ENCODE results near the gene TNS1.
"Not testable (repeated sequence)": the region's sequence is repeated elsewhere in the genome, so short reads cannot be mapped to it uniquely, and the experiment has no call there.

The TNS1 gene

DNA sequence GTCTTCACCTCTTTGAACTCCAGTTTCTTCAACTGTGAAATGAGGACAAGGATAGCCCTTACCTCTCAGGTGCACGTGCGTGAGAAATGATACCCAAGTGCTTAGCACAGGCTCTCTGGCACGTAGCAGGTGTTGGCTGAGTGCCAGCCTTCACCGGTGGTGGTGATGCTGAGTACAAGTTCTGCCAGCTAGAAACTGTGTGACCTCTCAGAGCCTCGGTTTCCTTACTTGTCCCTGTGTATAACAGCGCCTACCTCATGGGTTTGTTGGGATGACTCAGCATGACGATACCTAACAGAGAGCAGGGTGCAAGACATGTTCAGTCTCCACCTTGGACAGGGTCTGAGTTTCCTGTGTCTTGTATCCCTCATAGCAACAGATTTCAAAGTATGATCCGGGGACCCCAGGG, 205.1 kb downstream of the TNS1 start:
- no peak for DNase-seq (ENCODE audit: low spot score)

DNA sequence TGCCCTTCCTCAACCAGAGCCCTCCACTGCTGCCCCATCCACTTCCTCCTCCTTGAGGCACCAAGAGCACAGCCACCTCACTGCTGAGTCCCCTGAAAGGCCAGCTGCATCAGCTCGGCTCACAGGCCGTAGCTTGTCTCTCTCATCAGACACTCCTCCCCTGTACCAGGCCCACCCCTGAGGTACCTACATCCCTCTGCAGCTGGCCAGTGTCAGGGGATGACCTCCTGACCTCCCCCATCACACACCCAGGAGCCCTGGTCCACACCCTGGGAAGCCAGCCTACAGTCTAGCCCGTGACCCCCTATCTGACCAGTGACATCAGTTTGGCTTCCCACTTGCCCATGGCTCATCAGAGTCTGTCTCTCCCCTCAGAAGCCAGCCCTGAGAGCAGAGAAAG, 205.6 kb downstream of the TNS1 start:
- no peak for DNase-seq (ENCODE audit: low spot score)

DNA sequence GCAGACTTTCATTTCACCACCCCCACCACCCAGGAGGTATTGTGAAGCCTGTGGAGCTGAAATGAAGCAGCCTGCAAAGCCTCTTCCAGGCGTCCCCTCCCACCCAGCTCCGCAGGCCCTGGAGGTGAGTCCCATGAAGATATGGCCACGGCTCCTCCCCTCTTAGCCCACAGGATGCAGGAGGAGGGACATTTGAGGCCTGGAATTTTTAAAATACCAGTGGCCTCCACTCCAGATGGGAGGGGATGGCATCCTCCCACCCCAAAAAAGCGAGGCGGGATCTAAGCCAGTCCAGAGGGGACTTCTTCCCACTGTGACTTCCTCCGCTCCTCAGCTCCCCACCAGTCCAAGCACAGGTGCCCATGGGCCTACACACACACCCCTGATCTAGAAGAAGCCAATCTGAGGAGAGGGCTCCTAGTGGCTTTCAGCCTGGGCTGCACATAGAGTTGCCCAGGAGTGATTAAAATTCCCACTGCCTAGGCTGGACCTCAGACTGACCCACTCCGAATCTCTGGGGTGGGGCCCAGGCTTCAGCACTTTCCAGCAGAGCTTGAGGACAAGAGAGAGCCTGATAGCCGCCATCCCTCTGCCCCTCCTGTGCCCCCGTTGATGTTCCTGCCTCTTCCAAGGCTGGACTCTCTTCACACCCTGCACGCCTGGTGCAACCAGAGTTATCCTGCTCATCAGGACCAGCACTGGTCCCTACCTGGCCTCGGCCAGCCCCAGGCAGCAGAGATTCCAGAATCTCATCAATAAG, 206.9 kb downstream of the TNS1 start:
- peak; percentile 50 for DNase-seq (ENCODE audit: low spot score)

DNA sequence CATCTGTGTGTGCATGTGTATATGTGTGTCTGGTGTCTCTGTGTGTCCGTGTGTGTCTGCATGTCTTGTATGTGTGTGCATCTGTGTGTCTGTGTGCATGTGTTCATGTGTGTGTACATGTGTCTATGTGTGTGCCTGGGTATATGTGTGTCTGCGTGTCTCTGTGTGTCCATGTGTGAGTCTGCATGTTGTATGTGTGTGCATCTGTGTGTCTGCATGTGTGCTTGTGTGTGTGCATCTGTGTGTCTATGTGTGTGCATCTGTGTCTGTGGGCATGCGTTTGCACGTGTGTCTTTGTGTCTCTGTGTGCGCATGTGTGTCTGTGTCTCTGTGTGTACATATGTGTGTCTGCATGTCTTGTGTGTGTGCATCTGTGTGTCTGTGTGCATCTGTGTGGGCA, 207.7 kb downstream of the TNS1 start:
- DNase-seq (ENCODE audit: low spot score), result no peak

DNA sequence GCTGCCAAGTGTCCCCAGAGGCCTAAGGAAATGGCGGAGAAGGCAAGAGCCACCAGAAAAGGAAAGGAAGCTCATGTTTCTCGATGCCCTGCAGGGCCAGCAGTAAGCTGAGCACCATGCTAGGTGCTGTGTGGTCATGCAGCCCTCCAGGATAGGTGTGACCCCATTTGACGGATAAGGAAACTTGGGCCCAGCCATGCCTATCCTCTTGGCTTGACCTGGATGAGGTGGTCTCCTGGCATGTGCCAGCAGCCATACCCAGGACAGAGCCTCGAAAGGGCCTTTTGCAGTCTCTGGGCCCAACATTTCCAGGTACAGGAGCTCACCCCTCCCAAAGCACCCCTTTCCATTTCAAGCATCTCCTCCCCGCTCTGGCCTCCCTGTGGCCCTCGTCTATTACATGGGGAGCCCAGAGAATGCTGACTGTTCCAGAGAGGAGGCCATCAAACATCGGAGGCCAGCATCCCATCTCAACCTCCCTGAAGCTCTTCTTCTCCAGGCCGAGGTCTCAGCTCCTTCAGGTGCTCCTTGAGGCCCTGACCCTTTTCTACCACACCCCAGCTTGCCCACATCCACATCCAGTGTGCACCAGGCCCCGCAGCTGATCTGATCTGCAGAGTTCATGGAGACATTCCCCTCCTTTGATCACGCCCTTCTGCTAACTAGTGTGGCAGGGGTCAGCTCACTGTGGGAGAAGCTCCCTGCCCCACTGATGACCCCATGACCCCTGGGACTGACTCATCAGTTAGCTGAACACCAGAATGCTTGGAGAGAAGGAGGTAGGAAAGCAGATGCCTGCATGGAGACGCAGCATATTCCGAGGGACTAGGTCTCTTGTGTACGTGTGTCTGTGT, 208.4 kb downstream of the TNS1 start:
- DNase-seq (ENCODE audit: low spot score), result peak; percentile 2

DNA sequence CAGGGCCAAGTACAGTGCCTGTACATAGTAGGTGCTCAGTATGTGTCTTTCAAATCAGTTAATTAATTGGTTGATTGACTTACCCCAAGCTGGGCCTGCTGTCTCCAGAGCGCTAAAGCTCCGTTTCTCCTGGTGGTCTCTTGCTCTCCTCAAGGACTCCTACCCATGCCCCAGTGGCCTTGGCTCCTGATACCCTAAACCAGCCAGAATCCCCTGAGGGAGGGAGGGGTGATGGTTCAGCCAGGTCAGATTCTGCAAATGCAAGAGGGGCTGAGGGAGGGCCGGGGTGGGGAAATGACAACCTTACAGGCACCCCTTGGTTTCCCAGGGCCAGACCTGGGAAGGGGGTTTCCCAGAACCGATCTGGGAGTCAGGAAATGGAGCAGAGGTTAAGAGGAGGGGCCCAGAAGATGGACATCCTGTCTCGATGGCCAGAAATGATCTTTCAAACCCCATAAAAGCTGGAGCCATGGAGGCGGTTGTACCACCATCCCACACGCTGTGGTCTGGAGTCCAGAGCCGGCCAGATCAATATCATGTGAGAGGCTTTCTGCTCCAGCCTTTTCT, 209.1 kb downstream of the TNS1 start:
- DNase-seq (ENCODE audit: low spot score), result peak; percentile 6

DNA sequence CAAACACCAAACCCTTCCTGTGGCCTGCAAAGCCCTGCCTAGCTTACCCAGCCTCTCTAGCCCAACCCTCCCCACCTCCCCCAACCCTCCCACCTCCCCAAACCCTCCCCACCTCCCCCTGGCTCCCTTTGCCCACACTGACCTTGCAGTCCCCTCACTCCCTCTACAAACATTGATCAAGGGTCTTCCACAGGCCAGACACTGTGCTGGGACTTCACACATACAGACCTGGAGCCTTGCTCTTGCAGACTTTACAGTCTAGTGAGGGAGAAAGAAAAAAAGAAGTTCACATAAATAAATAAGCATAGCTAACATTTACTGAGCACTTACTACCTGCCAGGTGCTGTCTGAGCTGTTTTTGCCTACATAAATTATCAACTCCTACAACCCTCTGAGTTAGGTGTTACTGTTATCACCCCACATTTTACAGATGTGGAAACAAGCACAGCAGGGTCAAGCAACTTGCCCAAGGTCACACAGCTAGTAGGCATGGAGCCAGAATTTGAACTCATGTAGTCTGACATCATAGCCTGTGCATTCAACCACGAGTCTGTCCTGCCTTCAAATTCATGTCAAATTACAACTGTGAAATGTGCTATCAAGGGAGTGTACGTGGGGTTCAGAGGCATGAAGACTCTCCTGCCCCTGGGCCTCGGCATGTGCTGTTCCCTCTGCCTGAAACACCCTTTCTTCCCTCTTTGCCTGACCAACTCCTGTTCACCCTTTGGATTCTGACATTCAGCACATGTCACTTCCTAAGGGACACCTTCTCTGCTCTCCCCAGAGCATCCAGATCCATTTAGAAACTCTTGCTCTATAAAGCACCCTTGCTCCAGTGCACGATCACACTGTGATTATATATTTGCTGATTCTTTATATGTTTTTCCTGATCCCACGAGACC, 209.9 kb downstream of the TNS1 start:
- DNase-seq (ENCODE audit: low spot score), result peak; percentile 8

DNA sequence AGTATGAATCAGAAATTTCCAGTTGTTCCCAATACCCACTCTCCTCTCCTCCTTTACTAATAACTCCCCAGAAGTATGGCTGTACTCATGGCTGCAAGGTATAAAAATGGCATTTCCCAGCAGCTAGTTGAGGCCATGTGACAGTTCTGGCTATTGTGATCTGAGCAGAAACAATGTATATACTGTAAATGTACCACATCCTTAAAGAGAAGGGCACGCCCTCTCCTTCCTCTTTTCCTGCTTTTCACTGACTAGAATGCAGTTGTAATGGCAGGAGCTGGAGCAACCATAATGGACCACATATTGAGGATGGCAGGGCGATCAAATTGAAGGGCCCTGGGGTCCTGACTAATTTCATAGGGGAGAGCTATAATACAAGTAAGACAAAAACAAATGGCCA, 211.2 kb downstream of the TNS1 start:
- DNase-seq (ENCODE audit: low spot score), result no peak

DNA sequence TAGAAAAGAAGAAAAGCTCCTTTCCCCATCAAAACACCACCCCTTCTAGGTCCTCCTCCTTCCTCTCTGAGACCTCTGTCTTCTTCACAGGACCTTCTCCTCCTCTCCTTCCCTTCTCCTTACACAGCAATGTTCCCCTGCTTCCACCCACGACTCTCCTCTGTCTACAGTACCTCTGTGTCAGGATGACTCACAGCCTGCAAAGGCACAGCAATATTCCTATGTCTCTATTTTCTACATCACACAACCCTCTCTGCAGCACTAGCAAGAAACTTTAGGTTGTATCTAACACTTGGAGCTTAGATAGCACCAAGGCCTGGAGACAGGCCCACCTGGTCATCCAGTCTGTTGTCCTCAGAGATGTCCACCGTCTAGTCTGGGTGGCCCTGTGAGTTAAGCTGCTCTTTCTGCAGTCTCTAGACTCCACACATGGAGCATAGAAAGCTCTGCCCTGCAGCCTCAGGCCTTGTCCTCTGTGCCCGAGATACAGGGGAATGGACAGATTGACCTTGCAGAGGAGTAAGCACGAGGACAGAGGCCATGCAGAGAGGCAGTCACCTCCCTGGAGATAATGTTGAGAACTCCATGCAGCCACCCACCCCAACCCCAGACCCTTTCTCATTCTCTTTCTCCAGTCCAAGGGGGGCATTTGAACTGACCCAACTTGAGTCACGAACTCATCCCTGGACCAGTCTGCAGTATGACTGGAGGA, 212.0 kb downstream of the TNS1 start:
- DNase-seq (ENCODE audit: low spot score), result peak; percentile 78

DNA sequence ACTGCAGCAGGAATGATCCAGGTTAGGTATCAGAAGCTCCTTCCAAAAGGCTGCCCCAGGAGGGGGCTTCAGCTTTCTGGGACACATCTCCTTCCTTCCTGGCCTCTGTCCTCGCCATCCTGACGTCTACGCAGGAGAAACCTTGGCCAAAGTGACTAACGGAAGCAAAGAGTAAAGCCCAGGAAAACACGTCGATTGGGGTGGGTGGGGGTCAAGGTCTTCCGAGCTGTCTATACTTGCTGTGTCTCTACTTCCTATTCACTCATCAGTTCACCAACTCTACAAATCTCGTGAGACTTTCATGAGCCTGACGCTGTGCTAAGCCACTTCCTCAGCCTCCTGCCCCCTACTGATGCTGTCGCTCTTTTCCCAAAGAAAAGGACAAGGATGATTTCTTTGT, 212.6 kb downstream of the TNS1 start:
- DNase-seq (ENCODE audit: low spot score), result peak; percentile 3

DNA sequence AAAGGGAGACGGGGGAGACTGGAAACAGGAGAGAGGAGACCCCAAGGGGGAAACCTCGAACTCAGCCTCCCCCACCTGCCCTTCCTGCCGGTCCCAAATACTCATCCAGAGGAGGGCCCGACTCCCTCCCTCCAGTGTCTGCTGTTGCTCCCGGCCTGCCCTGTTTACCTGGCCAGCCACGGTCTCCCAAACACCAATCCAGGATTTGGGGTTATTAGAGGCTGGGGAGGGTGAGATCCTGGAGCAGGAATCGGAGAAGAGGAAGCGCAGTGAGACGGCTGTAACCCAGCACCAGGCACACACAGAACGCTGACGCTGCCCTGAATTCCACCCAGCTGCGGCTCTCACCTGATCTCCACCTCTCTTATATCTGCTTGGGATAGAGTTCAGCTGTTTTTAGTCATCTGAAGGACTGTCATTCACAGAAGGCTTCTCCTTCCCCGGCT, 213.0 kb downstream of the TNS1 start:
- DNase-seq (ENCODE audit: low spot score), result no peak

DNA sequence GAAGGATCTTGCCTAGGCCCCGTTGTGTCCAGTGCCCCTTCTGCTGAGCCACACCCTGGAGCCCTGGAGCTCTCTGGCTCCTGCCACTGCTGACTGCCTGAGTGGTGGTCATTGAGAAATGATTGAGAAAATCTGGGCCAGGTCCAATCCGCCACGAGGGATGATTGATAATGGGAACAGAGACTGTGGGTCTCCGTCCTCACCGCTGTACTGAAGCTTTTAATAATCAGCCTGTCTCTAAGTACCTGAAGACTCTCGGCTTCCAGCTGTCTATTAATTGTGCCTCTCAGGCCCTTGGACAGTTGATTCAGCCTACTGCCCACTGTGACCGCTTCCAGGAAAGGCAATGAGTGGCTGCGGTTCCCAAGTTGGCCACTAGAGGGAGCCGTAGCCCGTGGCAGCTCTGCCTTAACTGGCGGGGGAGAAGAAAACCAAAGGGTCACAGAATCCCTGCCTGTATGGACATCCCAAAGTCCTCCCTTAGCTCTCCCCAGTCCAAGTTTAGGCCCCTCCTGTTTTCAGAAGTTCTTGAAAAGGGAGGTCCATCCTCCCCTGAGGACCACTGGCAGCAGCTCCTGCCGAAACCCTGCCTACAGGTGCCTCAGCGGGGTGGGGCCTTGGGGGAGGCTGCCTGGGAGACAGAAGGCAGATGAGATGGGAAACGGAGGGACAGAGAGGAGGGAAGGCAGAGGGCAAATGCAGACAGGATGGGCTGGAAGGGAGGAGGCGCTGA, 213.6 kb downstream of the TNS1 start:
- peak; percentile 87 for DNase-seq (ENCODE audit: low spot score)

DNA sequence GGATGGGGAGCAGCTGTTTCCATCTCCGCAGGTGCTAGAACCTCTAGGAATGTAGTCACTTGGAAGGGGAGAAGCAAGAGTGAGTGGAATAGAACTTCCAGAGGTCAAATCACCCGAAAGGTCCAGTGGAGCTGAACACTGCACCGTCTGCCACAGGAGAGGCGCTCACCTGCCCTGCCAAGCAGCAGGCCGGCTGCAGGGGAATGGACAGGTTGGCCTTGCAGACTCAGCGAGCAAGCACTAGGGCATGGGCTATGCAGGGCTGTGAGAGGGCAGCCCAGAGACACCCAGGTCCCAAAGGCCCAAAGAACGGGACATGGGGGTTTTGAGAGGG, 214.2 kb downstream of the TNS1 start:
- no peak for DNase-seq (ENCODE audit: low spot score)

DNA sequence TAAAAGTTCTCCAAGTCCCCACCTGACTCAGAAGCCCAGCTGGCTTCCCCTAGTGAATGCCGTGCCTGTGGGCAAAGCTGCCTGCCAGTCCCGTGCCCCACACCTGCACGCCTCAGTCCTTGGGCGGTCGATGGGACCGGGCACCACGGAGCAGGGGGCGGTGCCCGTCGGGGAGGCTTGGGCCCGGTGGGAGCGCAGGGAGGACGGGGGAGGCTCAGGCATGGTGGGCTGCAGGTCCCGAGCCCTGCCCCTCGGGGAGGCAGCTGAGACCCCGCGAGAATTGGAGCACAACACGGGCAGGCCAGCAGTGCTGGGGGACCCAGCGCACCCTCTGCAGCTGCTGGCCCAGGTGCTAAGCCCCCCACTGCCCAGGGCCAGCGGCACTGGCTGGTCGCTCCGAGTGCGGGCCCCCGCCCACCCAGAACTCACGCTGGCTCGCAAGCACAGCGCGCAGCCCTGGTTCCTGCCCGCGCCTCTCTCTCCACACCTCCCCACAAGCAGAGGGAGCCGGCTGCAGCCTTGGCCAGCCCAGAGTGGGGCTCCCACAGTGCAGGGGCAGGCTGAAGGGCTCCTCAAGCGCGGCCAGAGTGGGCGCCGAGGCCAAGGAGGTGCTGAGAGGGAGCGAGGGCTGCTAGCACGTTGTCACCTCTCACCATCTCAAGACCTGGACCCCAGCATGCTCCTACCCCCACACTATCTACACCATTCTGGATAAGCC, 215.5 kb downstream of the TNS1 start:
- DNase-seq (ENCODE audit: low spot score), result no peak

DNA sequence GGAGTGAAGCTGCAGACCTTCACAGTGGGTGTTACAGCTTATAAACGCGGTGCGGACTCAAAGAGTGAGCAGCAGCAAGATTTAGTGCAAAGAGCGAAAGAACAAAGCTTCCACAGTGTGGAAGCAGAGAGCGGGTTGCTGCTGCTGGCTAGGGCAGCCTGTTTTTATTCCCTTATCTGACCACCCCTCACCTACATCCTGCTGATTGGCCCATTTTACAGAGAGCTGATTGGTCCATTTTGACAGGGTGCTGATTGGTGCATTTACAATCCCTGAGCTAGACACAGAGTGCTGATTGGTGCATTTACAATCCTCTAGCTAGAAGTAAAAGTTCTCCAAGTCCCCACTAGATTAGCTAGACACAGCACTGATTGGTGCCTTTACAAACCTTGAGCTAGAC, 216.2 kb downstream of the TNS1 start:
- not testable (repeated sequence) for DNase-seq (ENCODE audit: low spot score)

DNA sequence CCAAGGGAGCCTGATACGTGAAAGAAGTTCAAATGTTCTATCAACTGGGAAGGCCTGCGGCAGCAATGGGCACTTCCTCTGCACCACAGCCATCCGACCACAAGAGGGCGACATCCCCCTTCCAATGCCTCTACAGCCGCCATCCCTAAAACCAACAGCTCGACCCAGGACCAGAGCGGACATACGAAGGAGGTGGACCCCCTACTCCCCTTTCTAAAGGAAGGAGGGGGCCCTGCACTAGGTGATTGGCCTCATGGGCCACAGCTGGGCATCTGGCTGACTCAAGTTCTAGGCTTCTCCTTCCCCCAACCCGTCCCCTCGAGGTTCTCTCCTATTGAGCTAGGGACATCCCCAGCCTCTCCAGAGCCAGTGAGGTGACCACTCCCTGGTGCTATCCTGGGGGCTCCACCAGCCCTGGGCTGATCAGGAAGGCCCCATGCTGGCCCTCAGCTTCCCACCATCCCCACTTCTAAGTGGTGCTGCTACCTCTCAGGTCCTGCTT, 217.2 kb downstream of the TNS1 start:
- DNase-seq (ENCODE audit: low spot score), result peak; percentile 91

DNA sequence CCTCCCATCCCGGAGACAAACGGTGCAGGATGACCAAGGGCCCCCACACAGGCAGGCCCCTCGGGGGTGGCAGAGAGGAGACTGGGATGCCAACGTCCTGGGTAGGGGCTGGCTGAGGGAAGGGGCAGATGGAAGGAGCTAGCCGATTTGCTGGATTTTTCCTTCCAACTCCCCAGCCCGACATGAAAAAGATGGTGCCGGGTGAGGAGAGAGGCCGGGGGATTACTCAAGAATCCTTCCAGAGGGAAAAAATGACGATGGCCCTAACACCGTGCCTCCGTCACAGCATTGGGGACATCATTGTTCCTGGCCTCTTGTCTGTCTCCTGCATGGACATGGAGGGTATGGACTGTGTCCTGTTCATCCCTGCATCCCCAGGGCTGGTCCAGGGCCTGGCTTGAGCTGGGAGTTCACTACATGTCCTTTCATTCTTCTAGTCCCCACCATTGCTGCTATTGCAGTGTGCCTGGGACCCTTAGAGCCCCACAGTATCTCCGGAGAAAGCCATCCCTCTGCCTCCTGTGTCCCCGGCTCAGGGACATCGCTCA, 217.7 kb downstream of the TNS1 start:
- DNase-seq (ENCODE audit: low spot score), result no peak

DNA sequence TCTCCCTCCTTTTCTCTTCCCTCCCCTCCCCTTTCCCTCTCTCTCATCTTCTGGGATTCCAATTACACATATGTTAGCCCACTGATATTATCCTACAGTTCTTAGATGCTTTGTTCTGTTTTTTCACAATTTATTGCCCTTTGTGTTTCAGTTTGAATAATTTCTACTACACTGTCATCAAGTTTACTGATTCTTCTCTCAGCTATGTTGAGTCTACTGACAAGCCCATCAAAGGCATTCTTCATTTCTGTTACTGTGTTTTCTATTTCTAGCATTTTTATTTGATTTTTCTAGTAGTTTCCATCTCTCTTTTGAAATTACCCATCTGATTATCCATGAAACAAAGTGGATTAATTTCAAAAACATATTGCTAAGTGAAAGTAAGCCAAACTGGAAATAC, 219.6 kb downstream of the TNS1 start:
- DNase-seq (ENCODE audit: low spot score), result no peak

DNA sequence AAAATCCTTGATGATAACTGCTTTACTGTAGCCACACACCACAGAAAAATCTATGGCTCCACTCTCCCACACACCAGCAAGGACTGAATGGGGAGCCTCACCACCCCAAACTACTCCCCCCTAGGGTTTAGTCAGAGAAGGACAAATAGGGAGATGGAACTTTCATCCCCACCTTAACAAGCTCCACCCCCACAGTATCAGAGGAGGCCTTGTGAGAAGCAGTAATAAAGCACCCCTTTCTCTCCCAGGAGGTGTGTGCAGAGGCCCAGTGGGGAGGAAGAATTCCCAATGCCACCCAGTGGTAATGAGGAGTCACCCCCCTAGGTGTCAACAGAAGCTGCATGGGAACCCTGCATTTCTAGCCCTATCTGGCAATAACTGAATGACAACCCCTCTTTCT, 224.9 kb downstream of the TNS1 start:
- DNase-seq (ENCODE audit: low spot score), result no peak

DNA sequence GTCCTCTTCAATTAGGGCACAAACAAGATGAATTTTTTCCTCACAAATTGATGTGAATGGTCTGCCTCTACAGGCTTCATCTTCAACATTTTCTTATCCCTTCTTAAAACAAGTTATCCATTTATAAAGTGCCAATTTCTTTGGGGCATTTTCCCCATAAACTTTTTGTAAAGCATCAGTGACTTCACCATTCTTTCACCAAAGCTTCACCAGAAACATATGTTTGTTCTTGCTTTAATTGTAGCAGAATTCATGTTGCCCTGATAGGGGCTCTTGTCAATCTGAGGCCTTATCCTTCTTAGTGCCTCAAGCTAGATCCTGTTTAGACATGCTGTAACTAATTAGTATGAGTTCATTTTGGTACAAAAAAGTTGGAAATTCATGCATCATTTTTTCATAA, 226.2 kb downstream of the TNS1 start:
- DNase-seq (ENCODE audit: low spot score), result no peak
